ENCODE results near the gene AGBL4.

The AGBL4 gene

GRCh38 chr1:48777219-48777895, 1246.4 kb downstream of the AGBL4 start:
- H3K4me3 ChIP-seq (ENCODE audit: low read length), result peak overlapping the region; percentile 49
- no peak for DNase-seq (ENCODE audit: low read depth)
- TF ChIP-seq, protein P1, sequence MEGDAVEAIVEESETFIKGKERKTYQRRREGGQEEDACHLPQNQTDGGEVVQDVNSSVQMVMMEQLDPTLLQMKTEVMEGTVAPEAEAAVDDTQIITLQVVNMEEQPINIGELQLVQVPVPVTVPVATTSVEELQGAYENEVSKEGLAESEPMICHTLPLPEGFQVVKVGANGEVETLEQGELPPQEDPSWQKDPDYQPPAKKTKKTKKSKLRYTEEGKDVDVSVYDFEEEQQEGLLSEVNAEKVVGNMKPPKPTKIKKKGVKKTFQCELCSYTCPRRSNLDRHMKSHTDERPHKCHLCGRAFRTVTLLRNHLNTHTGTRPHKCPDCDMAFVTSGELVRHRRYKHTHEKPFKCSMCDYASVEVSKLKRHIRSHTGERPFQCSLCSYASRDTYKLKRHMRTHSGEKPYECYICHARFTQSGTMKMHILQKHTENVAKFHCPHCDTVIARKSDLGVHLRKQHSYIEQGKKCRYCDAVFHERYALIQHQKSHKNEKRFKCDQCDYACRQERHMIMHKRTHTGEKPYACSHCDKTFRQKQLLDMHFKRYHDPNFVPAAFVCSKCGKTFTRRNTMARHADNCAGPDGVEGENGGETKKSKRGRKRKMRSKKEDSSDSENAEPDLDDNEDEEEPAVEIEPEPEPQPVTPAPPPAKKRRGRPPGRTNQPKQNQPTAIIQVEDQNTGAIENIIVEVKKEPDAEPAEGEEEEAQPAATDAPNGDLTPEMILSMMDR (conservative IDR thresholded peaks at IDR 0.05; ENCODE audit: low read length), result no peak

DNA sequence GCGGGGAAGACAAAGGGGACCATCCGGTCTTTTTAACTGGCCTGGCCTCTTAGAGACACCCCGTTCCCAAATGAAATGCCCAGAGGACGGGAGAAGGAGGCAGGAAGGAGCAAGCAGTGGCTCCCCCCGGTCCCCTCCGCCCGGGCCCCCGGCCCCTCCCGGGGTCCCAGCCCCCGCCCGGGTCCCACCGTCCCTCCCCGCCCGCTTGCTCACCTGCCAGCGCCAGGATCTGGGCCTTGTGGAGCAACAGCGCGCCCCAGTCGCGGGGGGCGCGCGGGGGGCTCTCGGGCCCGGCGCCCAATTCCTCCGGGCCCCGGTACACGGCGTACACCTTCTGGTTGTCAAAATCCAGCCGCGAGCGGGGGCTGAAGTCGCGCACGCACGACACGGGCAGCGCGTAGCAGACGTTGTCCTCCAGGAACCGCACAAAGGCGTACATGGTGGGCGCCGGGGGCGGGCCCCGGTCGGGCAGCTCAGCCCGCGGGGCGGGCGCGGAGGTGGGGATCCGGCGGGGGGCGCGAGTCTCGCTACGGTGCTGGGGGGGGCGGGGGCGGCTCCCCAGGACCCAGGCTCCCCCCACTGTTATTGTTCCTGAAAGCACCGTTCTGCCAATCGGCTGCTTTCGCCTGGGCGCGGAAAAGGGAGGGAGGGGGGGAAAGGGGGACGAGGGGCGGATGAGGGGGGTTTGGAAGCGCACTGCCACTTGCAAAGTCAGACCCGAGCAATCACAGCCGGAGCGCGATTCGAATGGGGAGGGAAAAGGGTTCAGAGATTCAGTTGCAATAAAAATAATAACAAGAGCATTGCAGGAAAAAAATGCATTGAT, 1247.1 kb downstream of the AGBL4 start, which contains the start of gene BEND5:
Gene BEND5 (minus strand): TSS at position 499 of the 826 bp plus-strand sequence. CDS start 60 bp downstream, at position 439.
- DNase-seq (ENCODE audit: low read depth), result no peak
- peak within 1 kb of the TSS; percentile 49 for H3K4me3 ChIP-seq (ENCODE audit: low read length)
- TF ChIP-seq, protein P1 (conservative IDR thresholded peaks at IDR 0.05; ENCODE audit: low read length), result no peak

DNA sequence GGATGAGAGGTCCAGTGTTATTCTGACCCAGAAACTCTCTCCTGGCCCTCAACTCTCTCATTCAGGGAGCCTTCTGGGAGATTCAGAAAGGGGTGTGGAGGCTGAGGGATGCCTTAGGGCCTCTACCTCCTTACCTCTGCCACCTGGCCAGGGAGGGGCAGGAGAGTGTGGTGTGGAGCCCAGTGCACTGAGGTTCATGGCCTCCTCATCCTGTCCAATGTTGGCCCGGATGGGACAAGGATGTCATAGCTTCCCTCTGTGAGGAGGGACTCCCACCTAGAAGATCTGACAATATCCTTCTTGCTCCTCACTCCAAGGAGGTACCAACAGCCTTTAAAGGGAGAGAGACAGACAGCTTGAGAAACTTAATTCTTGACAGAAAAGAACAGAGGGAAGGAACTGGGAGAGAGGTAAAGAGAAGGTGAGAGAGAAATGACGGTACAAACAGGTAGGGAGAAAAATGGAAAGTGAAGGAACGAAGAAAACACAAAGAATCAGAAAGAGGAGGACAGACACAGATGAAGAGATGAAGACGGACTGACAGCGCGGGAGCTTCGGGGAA, 1247.8 kb downstream of the AGBL4 start:
- TF ChIP-seq, protein P1 (conservative IDR thresholded peaks at IDR 0.05; ENCODE audit: low read length), result no peak
- H3K4me3 ChIP-seq (ENCODE audit: low read length), result peak overlapping the region; percentile 49
- DNase-seq (ENCODE audit: low read depth), result no peak

GRCh38 chr1:48773133-48773532, 1250.6 kb downstream of the AGBL4 start:
- DNase-seq (ENCODE audit: low read depth), result no peak
- TF ChIP-seq, protein P1 (conservative IDR thresholded peaks at IDR 0.05; ENCODE audit: low read length), result no peak
- H3K4me3 ChIP-seq (ENCODE audit: low read length), result no peak overlapping the region

DNA sequence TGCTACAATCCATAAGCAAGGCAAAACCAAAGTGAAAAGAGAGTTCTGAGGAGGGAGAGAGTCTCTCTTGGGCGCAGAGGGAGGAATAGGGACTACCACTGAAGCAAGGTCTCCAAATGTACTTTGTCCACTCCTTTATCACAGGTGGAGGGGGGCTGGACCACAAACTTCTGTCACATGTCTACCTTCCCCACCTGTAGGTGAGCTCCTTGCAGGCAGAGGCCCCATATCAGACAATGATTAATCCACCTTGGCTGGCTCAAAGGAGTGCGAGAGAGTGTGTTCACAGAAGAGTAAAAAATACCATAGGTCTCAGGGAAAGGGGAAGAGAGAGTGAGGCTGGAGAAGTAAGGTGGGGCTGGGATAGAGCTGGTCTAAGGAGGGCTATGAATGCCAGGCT, 1251.5 kb downstream of the AGBL4 start:
- no peak for DNase-seq (ENCODE audit: low read depth)
- TF ChIP-seq, protein P1 (conservative IDR thresholded peaks at IDR 0.05; ENCODE audit: low read length), result no peak
- no peak overlapping the region for H3K4me3 ChIP-seq (ENCODE audit: low read length)

- H3K4me3 ChIP-seq (ENCODE audit: low read length), result no peak overlapping the region
- TF ChIP-seq, protein P1 (conservative IDR thresholded peaks at IDR 0.05; ENCODE audit: low read length), result no peak
- DNase-seq (ENCODE audit: low read depth), result no peak
Measured at GRCh38 chr1:48771561-48771960, 1252.2 kb downstream of the AGBL4 start.
